ENCODE measurements around the gene PDPR.
"Not testable (repeated sequence)": the region's sequence is repeated elsewhere in the genome, so short reads cannot be mapped to it uniquely, and the experiment has no call there.

- TF ChIP-seq EP300, POLR2AphosphoS5, CTCF (IDR thresholded peaks at IDR 0.05): not testable (repeated sequence)
Measured at GRCh38 chr16:70123822-70124221, 9.7 kb downstream of the PDPR start.

Measured in sigmoid colon (tissue), 4 donors.